Neural cell (in vitro differentiated cells): ENCODE results near the gene SCRN2. TPM values are rescaled to one million over a fixed set of nuclear protein-coding genes. Genes with fewer than 3 reads are reported as not detected.

ENCODE experiments used
- H2AFZ ChIP-seq: fragments of 200-600, 300-800 bp; sonication (generic), shearing (Covaris generic); 2 replicates; pipeline ENCODE4 v1.6.0; 2014; ENCODE audit warnings: low read depth, mild to moderate bottlenecking, antibody characterized with exemption, low read length, moderate library complexity
- H3F3A ChIP-seq: fragments of 200-600 bp; shearing (Covaris generic); 2 replicates; pipeline ENCODE4 v1.6.1; 2016; ENCODE audit warnings: mild to moderate bottlenecking, moderate library complexity, mixed read lengths, antibody characterized with exemption, low read length; ENCODE audit not compliant: insufficient read depth, poor library complexity, severe bottlenecking
- H3K27ac ChIP-seq: fragments of 200-600, 300-800 bp; sonication (generic), shearing (Covaris generic); 2 replicates; pipeline ENCODE4 v1.5.1; 2014; ENCODE audit warnings: mild to moderate bottlenecking, low read length, moderate library complexity
- H3K27me3 ChIP-seq: fragments of 300-800, 200-600 bp; sonication (generic), shearing (Covaris generic); 2 replicates; pipeline ENCODE4 v1.6.0; 2014; ENCODE audit warnings: mild to moderate bottlenecking, low read depth, low read length, moderate library complexity; ENCODE audit not compliant: insufficient read depth
- H3K36me3 ChIP-seq: fragments of 300-800, 200-600 bp; sonication (generic), shearing (Covaris generic); 2 replicates; pipeline ENCODE4 v1.5.1; 2014; ENCODE audit warnings: mild to moderate bottlenecking, antibody characterized with exemption, low read length, moderate library complexity; ENCODE audit not compliant: insufficient read depth
- H3K4me2 ChIP-seq: fragments of 300-800, 200-600 bp; sonication (generic), shearing (Covaris generic); 2 replicates; pipeline ENCODE4 v1.6.0; 2014; ENCODE audit warnings: mild to moderate bottlenecking, low read length
- H3K4me3 ChIP-seq: fragments of 300-800, 200-600 bp; sonication (generic), shearing (Covaris generic); 2 replicates; pipeline ENCODE4 v1.5.1; 2014; ENCODE audit warnings: mild to moderate bottlenecking, low read length, moderate library complexity
- H3K79me2 ChIP-seq: fragments of 200-600 bp; shearing (Covaris generic); replicated peaks from 2 replicates; pipeline ENCODE4 v1.6.0; 2014; ENCODE audit warnings: mild to moderate bottlenecking, low read length, moderate library complexity; ENCODE audit not compliant: insufficient read depth
- H3K9ac ChIP-seq: fragments of 300-800, 200-600 bp; sonication (generic), shearing (Covaris generic); 2 replicates; pipeline ENCODE4 v1.6.1; 2016; ENCODE audit warnings: mild to moderate bottlenecking, low read length, mixed read lengths
- H3K9me2 ChIP-seq: fragments of 200-600 bp; shearing (Covaris generic); 2 replicates; pipeline ENCODE4 v1.6.1; 2016; ENCODE audit warnings: mild to moderate bottlenecking, low read length, mixed read lengths; ENCODE audit not compliant: insufficient read depth
- H3K9me3 ChIP-seq: fragments of 200-600, 300-800 bp; sonication (generic), shearing (Covaris generic); 2 replicates; pipeline ENCODE4 v1.6.1; 2016; ENCODE audit warnings: mild to moderate bottlenecking, mixed run types, low read length, moderate library complexity, mixed read lengths
- H4K20me1 ChIP-seq: fragments of 200-600 bp; shearing (Covaris generic); 2 replicates; pipeline ENCODE4 v1.6.1; 2016; ENCODE audit warnings: mild to moderate bottlenecking, mixed run types; ENCODE audit not compliant: insufficient read depth
- CTCF ChIP-seq: fragments of 450-650 bp; IDR thresholded peaks from 2 replicates; pipeline ENCODE4 v1.5.1; 2014; ENCODE audit warnings: antibody characterized with exemption, mild to moderate bottlenecking, moderate library complexity; ENCODE audit not compliant: poor library complexity, severe bottlenecking
- EP300 ChIP-seq: fragments of 450-650 bp; conservative IDR thresholded peaks from 2 replicates; pipeline ENCODE4 v1.6.1; 2014; ENCODE audit warnings: antibody characterized with exemption, mild to moderate bottlenecking, moderate library complexity; ENCODE audit not compliant: poor library complexity, severe bottlenecking
- EZH2 ChIP-seq: fragments of 200-600, 300-800 bp; shearing (Covaris generic), sonication (generic); IDR thresholded peaks from 2 replicates; pipeline ENCODE4 v1.6.1; 2014; ENCODE audit warnings: antibody characterized with exemption, low read length, borderline replicate concordance, mild to moderate bottlenecking; ENCODE audit not compliant: insufficient read depth, poor library complexity, severe bottlenecking
- MXI1 ChIP-seq: fragments of 450-650 bp; conservative IDR thresholded peaks from 2 replicates; pipeline ENCODE4 v1.6.1; 2014; ENCODE audit warnings: antibody characterized with exemption, mild to moderate bottlenecking; ENCODE audit not compliant: poor library complexity, severe bottlenecking
- POLR2AphosphoS5 ChIP-seq: IDR thresholded peaks from 2 replicates; pipeline ENCODE4 v1.6.1; 2012
- RAD21 ChIP-seq: fragments of 450-650 bp; conservative IDR thresholded peaks from 2 replicates; pipeline ENCODE4 v1.6.1; 2014; ENCODE audit warnings: antibody characterized with exemption, mild to moderate bottlenecking, moderate library complexity
- REST ChIP-seq: IDR thresholded peaks from 2 replicates; pipeline ENCODE4 v1.6.1; 2012; ENCODE audit warnings: borderline replicate concordance
- SMC3 ChIP-seq: fragments of 450-650 bp; conservative IDR thresholded peaks from 2 replicates; pipeline ENCODE4 v1.6.1; 2014; ENCODE audit warnings: antibody characterized with exemption, mild to moderate bottlenecking, moderate library complexity; ENCODE audit not compliant: poor library complexity
- TAF1 ChIP-seq: IDR thresholded peaks from 2 replicates; pipeline ENCODE4 v1.6.1; 2012; ENCODE audit warnings: low read depth
- polyA plus RNA-seq: library from polyadenylated mRNA; depleted of rRNA; stranded (reverse); fragments of >200 nt; gene quantifications from 2 replicates; pipeline ENCODE4 v1.2.3, GENCODE V29; 2014

Gene SCRN2
- polyA plus RNA-seq, 1 donor from 2014 or later = 94.0 TPM

GRCh38 chr17:47843391-47843730 lies 2.3 kb upstream of the SCRN2 start:
- Histone ChIP-seq H3K9me3 (no peaks in the 10 kb centered on the region), H3K9ac (no peak overlapping the region), H3K4me3 (no peak overlapping the region), H3K27me3 (peaks cover 41% of the 10 kb centered on the region), H3K36me3 (no peaks in the 10 kb centered on the region), H4K20me1 (no peaks in the 10 kb centered on the region), H3K27ac (no peak overlapping the region), H2AFZ (no peak overlapping the region), H3F3A (no peaks in the 10 kb centered on the region), H3K79me2 (no peaks in the 10 kb centered on the region), H3K9me2 (no peaks in the 10 kb centered on the region), H3K4me2 (no peak overlapping the region)
- no peak for TF ChIP-seq TAF1
- TF ChIP-seq REST = no peak
- TF ChIP-seq CTCF = no peak
- no peak for TF ChIP-seq SMC3
- no peak for TF ChIP-seq EP300
- TF ChIP-seq RAD21 = no peak
- TF ChIP-seq MXI1 = no peak
- no peak for TF ChIP-seq EZH2
- TF ChIP-seq POLR2AphosphoS5 = no peak

GRCh38 chr17:47841488-47842291 lies 617 bp upstream of the SCRN2 start:
- no peaks in the 10 kb centered on the region for H3F3A ChIP-seq
- TF ChIP-seq MXI1 (no peak), EP300 (no peak), RAD21 (no peak), REST (no peak), TAF1 (no peak), EZH2 (no peak), SMC3 (no peak), CTCF (no peak), POLR2AphosphoS5 (no peak)
- H3K36me3 ChIP-seq = no peaks in the 10 kb centered on the region
- H3K79me2 ChIP-seq = no peaks in the 10 kb centered on the region
- peak overlapping the region; percentile 81 for H3K4me3 ChIP-seq
- no peaks in the 10 kb centered on the region for H3K9me3 ChIP-seq
- H3K27me3 ChIP-seq = peaks cover 24% of the 10 kb centered on the region
- no peaks in the 10 kb centered on the region for H3K9me2 ChIP-seq
- H3K27ac ChIP-seq = no peak overlapping the region
- peak overlapping the region; percentile 80 for H3K9ac ChIP-seq
- no peaks in the 10 kb centered on the region for H4K20me1 ChIP-seq
- H3K4me2 ChIP-seq = no peak overlapping the region
- H2AFZ ChIP-seq = peak overlapping the region; percentile 84
